SK-N-SH (cell line): ENCODE data around the gene CLRN2. TPM values are rescaled to one million over a fixed set of nuclear protein-coding genes. Genes with fewer than 3 reads are reported as not detected.

Experiments
- CTCF ChIA-PET: fragments of 300-600, 350-600 bp; formaldehyde crosslinking; extraction: SDS; loops from one replicate; lab custom pipeline; 2021; lab: Yijun Ruan, JAX
- POLR2A ChIA-PET: fragments of 350-600 bp; sonication (Branson Sonifier 250); formaldehyde crosslinking; extraction: SDS; loops from one replicate; lab custom pipeline; 2020; ENCODE audit warnings: antibody characterized with exemption, inconsistent platforms; lab: Yijun Ruan, JAX
- DNase-seq: peaks from one replicate; pipeline ENCODE4 v3.0.0; 2012
- H2AFZ ChIP-seq: fragments of 200-600 bp; sonication (generic); 2 replicates; pipeline ENCODE4 v1.8.1; 2016; ENCODE audit warnings: antibody characterized with exemption, mild to moderate bottlenecking, low read depth
- H3F3A ChIP-seq: fragments of 200-600 bp; sonication (generic); replicated peaks from 2 replicates; pipeline ENCODE3; 2016; ENCODE audit warnings: antibody characterized with exemption, mild to moderate bottlenecking; ENCODE audit not compliant: insufficient read depth
- H3K27ac ChIP-seq, 2 experiments: fragments of 200-500 bp in 1 of 2; fragments of 200-600 bp in 1 of 2; sonication (Bioruptor generic) in 1 of 2; sonication (generic), shearing (Covaris generic) in 1 of 2; 2 replicates each; pipeline versions ENCODE4 v1.5.1 to v1.6.1; 2014 to 2016; ENCODE audit warnings: low read depth in 2 of 2, inconsistent platforms in 1 of 2, low read length in 1 of 2, mild to moderate bottlenecking in 1 of 2, mixed read lengths in 1 of 2
- H3K27me3 ChIP-seq: fragments of 200-600 bp; sonication (generic), shearing (Covaris generic); 2 replicates; pipeline ENCODE4 v1.6.1; 2016; ENCODE audit warnings: mixed run types; ENCODE audit not compliant: insufficient read depth
- H3K36me3 ChIP-seq, 2 experiments: fragments of 200-500 bp in 1 of 2; fragments of 200-600 bp in 1 of 2; sonication (Bioruptor generic) in 1 of 2; sonication (generic) in 1 of 2; replicated peaks in 1 of 2; 2 replicates each; pipeline versions ENCODE3 to v1.5.1; 2014 to 2016; ENCODE audit warnings: low read length in 1 of 2, mild to moderate bottlenecking in 1 of 2; ENCODE audit not compliant: insufficient read depth in 2 of 2, control insufficient read depth in 1 of 2
- H3K4me1 ChIP-seq, 2 experiments: fragments of 200-500 bp in 1 of 2; fragments of 200-600 bp in 1 of 2; sonication (Bioruptor generic) in 1 of 2; sonication (generic), shearing (Covaris generic) in 1 of 2; 2 replicates each; pipeline versions ENCODE4 v1.5.1 to v1.6.1; 2014 to 2016; ENCODE audit warnings: low read depth in 1 of 2, low read length in 1 of 2, mixed run types in 1 of 2; ENCODE audit not compliant: insufficient read depth in 2 of 2, control insufficient read depth in 1 of 2
- H3K4me2 ChIP-seq: fragments of 200-600 bp; sonication (generic), shearing (Covaris generic); 2 replicates; pipeline ENCODE4 v1.6.1; 2017; ENCODE audit warnings: mixed run types
- H3K4me3 ChIP-seq, 2 experiments: fragments of 200-500 bp in 1 of 2; fragments of 200-600 bp in 1 of 2; sonication (Bioruptor generic) in 1 of 2; sonication (generic), shearing (Covaris generic) in 1 of 2; 2 replicates each; pipeline versions ENCODE4 v1.5.1 to v1.8.1; 2014 to 2016; ENCODE audit warnings: low read depth in 2 of 2, inconsistent platforms in 1 of 2, low read length in 1 of 2, mild to moderate bottlenecking in 1 of 2, mixed read lengths in 1 of 2, moderate library complexity in 1 of 2
- H3K79me2 ChIP-seq: fragments of 200-600 bp; sonication (generic); 2 replicates; pipeline ENCODE4 v1.8.1; 2017; ENCODE audit warnings: mild to moderate bottlenecking; ENCODE audit not compliant: insufficient read depth
- H3K9ac ChIP-seq: fragments of 200-600 bp; sonication (generic); 2 replicates; pipeline ENCODE4 v1.6.1; 2017; ENCODE audit warnings: mixed run types
- H3K9me2 ChIP-seq: fragments of 200-600 bp; sonication (generic); 2 replicates; pipeline ENCODE4 v1.6.1; 2017; ENCODE audit warnings: mixed run types
- H3K9me3 ChIP-seq: fragments of 200-600 bp; sonication (generic); 2 replicates; pipeline ENCODE4 v1.6.1; 2017; ENCODE audit warnings: mixed run types, mild to moderate bottlenecking, moderate library complexity
- H4K20me1 ChIP-seq: fragments of 200-600 bp; sonication (generic); 2 replicates; pipeline ENCODE4 v1.6.1; 2017; ENCODE audit warnings: mild to moderate bottlenecking, mixed run types; ENCODE audit not compliant: insufficient read depth
- CHD2 ChIP-seq: fragments of 150-350 bp; IDR thresholded peaks from 2 replicates; pipeline ENCODE4 v1.6.1; 2018; ENCODE audit warnings: low read length; ENCODE audit not compliant: partially characterized antibody
- FOSL2 ChIP-seq: IDR thresholded peaks from 2 replicates; pipeline ENCODE4 v1.4.0; 2012; ENCODE audit warnings: low read depth, mild to moderate bottlenecking, moderate library complexity, borderline replicate concordance
- FOXM1 ChIP-seq: IDR thresholded peaks from 2 replicates; pipeline ENCODE4 v1.4.0; 2012; ENCODE audit warnings: low read depth, mild to moderate bottlenecking
- GATA2 ChIP-seq: sonication (generic); formaldehyde crosslinking; IDR thresholded peaks from 2 replicates; pipeline ENCODE4 v1.5.0; 2020; ENCODE audit warnings: mild to moderate bottlenecking, missing genetic modification reagents
- MEF2A ChIP-seq: IDR thresholded peaks from 2 replicates; pipeline ENCODE4 v1.4.0; 2012; ENCODE audit warnings: low read depth, borderline replicate concordance
- MXI1 ChIP-seq: IDR thresholded peaks from 2 replicates; pipeline ENCODE4 v1.6.1; 2012; ENCODE audit warnings: mild to moderate bottlenecking, low read depth, low read length, improper control_type of control experiment
- NFIC ChIP-seq: IDR thresholded peaks from 2 replicates; pipeline ENCODE4 v1.4.0; 2012; ENCODE audit warnings: borderline replicate concordance
- NRF1 ChIP-seq: IDR thresholded peaks from 2 replicates; pipeline ENCODE4 v1.6.1; 2012; ENCODE audit warnings: low read depth, mild to moderate bottlenecking, low read length
- PBX3 ChIP-seq: IDR thresholded peaks from 2 replicates; pipeline ENCODE4; 2012
- POLR2AphosphoS5 ChIP-seq: IDR thresholded peaks from 2 replicates; pipeline ENCODE4 v1.6.1; 2012; ENCODE audit warnings: low read depth, low read length
- RAD21 ChIP-seq: IDR thresholded peaks from 2 replicates; pipeline ENCODE4 v1.6.1; 2012; ENCODE audit warnings: mild to moderate bottlenecking, low read length
- RFX5 ChIP-seq: IDR thresholded peaks from 2 replicates; pipeline ENCODE4 v1.6.1; 2012; ENCODE audit warnings: mild to moderate bottlenecking, improper control_type of control experiment, low read length
- RXRA ChIP-seq: IDR thresholded peaks from 2 replicates; pipeline ENCODE4 v1.4.0; 2012; ENCODE audit warnings: low read depth, mild to moderate bottlenecking, borderline replicate concordance
- SMC3 ChIP-seq: IDR thresholded peaks from 2 replicates; pipeline ENCODE4 v1.6.1; 2012; ENCODE audit warnings: low read depth, low read length, improper control_type of control experiment
- TAF1 ChIP-seq: IDR thresholded peaks from 2 replicates; pipeline ENCODE4 v1.6.1; 2012; ENCODE audit warnings: low read depth, mild to moderate bottlenecking, low read length, moderate library complexity, borderline replicate concordance
- TEAD4 ChIP-seq: IDR thresholded peaks from 2 replicates; pipeline ENCODE4 v1.4.0; 2012; ENCODE audit warnings: mild to moderate bottlenecking, borderline replicate concordance; ENCODE audit not compliant: insufficient read depth
- USF2 ChIP-seq: fragments of 150-350 bp; IDR thresholded peaks from 2 replicates; pipeline ENCODE4 v1.6.1; 2017; ENCODE audit warnings: antibody characterized with exemption, low read length, low read depth, borderline replicate concordance
- ZBTB33 ChIP-seq: IDR thresholded peaks from 2 replicates; pipeline ENCODE4 v1.4.0; 2012; ENCODE audit warnings: low read depth, borderline replicate concordance
- WGBS: methylation state at CpG from one replicate; pipeline ENCODE4 v1.1.6; 2017; ENCODE audit warnings: low lambda C conversion rate; 5-methylcytosine and 5-hydroxymethylcytosine counted together
- polyA plus RNA-seq, 3 experiments: library from polyadenylated mRNA; depleted of rRNA; stranded (reverse); fragments of >200 nt; gene quantifications; 2 replicates each; pipeline ENCODE4 v1.2.3, GENCODE V29; 2012
- TF ChIP-seq, protein P1 (sequence below): IDR thresholded peaks from 2 replicates; pipeline ENCODE4 v1.4.0; 2012; ENCODE audit warnings: low read depth, borderline replicate concordance
- TF ChIP-seq, protein P2 (sequence below): fragments of 200-600 bp; sonication (generic); IDR thresholded peaks from 2 replicates; pipeline ENCODE4 v1.6.1; 2017; ENCODE audit warnings: antibody characterized with exemption, mild to moderate bottlenecking, moderate library complexity

Gene CLRN2
- polyA plus RNA-seq, 1 of the 3 experiments (the other 2 are of a cell fraction) = not detected

- TF ChIP-seq ZBTB33 (no peak), PBX3 (no peak), POLR2AphosphoS5 (no peak), MEF2A (no peak), NFIC (no peak), FOSL2 (no peak), FOXM1 (no peak), GATA2 (CRISPR knock-in tag) (no peak), RFX5 (no peak), TAF1 (no peak), RAD21 (no peak), MXI1 (no peak), TEAD4 (no peak), RXRA (no peak), SMC3 (no peak), NRF1 (no peak), CHD2 (no peak), USF2 (no peak)
- TF ChIP-seq, protein P1, sequence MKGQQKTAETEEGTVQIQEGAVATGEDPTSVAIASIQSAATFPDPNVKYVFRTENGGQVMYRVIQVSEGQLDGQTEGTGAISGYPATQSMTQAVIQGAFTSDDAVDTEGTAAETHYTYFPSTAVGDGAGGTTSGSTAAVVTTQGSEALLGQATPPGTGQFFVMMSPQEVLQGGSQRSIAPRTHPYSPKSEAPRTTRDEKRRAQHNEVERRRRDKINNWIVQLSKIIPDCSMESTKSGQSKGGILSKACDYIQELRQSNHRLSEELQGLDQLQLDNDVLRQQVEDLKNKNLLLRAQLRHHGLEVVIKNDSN = no peak
- TF ChIP-seq, protein P2, sequence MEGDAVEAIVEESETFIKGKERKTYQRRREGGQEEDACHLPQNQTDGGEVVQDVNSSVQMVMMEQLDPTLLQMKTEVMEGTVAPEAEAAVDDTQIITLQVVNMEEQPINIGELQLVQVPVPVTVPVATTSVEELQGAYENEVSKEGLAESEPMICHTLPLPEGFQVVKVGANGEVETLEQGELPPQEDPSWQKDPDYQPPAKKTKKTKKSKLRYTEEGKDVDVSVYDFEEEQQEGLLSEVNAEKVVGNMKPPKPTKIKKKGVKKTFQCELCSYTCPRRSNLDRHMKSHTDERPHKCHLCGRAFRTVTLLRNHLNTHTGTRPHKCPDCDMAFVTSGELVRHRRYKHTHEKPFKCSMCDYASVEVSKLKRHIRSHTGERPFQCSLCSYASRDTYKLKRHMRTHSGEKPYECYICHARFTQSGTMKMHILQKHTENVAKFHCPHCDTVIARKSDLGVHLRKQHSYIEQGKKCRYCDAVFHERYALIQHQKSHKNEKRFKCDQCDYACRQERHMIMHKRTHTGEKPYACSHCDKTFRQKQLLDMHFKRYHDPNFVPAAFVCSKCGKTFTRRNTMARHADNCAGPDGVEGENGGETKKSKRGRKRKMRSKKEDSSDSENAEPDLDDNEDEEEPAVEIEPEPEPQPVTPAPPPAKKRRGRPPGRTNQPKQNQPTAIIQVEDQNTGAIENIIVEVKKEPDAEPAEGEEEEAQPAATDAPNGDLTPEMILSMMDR = no peak
- TF ChIP-seq, all 33 proteins: peak for 0
- Histone ChIP-seq H3F3A (no peaks in the 10 kb centered on the region), H3K4me1 (peaks cover 0 to 17% of the 10 kb centered on the region in 2 experiments; a peak in 1 of 4 replicates), H2AFZ (no peak overlapping the region), H3K9ac (no peak overlapping the region), H3K9me2 (no peaks in the 10 kb centered on the region), H3K4me3 (no peak overlapping the region), H3K27me3 (peaks cover 10% of the 10 kb centered on the region; the same call in 1 of the 2 replicates), H3K4me2 (no peak overlapping the region), H3K36me3 (no peaks in the 10 kb centered on the region), H3K79me2 (no peaks in the 10 kb centered on the region), H3K27ac (no peak overlapping the region), H4K20me1 (no peaks in the 10 kb centered on the region), H3K9me3 (no peaks in the 10 kb centered on the region)
- ChIA-PET CTCF (interaction anchor here (0.6 to 2.0 kb wide), 2 partner anchors 10 to 78 kb away, joined by 3 to 10 read pairs; no protein-coding TSS in a partner anchor), POLR2A (no interaction called here)
- 61% methylated on average over 4 of the region's 4 CpGs for WGBS
- DNase-seq = no peak
Observed at GRCh38 chr4:17558941-17559708, 44.2 kb downstream of the CLRN2 start.
